H9 (cell line): ENCODE measurements around the gene NKD1. TPM values are rescaled to one million over a fixed set of nuclear protein-coding genes. Genes with fewer than 3 reads are reported as not detected.

ENCODE experiments used
- DNase-seq: peaks from one replicate; pipeline ENCODE4 v3.0.0-alpha.2; 2017
- H2AFZ ChIP-seq: one replicate; pipeline ENCODE4 v1.6.1; 2013; ENCODE audit warnings: mild to moderate bottlenecking, low read length, control low read depth, moderate library complexity
- H2AK5ac ChIP-seq: 2 replicates; pipeline ENCODE4 v1.6.1; 2013; ENCODE audit warnings: low read length, control low read depth, mixed read lengths; ENCODE audit not compliant: insufficient read length
- H2BK120ac ChIP-seq: one replicate; pipeline ENCODE4 v1.6.1; 2013; ENCODE audit warnings: low read depth, mild to moderate bottlenecking, low read length, control low read depth, inconsistent platforms; ENCODE audit not compliant: poor library complexity, severe bottlenecking
- H2BK12ac ChIP-seq: 2 replicates; pipeline ENCODE4 v1.6.1; 2013; ENCODE audit warnings: low read length, control low read depth, mixed read lengths, low read depth; ENCODE audit not compliant: insufficient read length
- H2BK15ac ChIP-seq: 2 replicates; pipeline ENCODE4 v1.6.1; 2013; ENCODE audit warnings: low read depth, low read length, control low read depth
- H2BK20ac ChIP-seq: one replicate; pipeline ENCODE4 v1.6.1; 2013; ENCODE audit warnings: low read depth, mild to moderate bottlenecking, low read length, control low read depth, inconsistent platforms; ENCODE audit not compliant: poor library complexity, severe bottlenecking
- H2BK5ac ChIP-seq: 2 replicates; pipeline ENCODE4 v1.6.1; 2013; ENCODE audit warnings: low read length, control low read depth, mixed read lengths; ENCODE audit not compliant: insufficient read length
- H3K14ac ChIP-seq: 2 replicates; pipeline ENCODE4 v1.6.1; 2013; ENCODE audit warnings: low read length, control low read depth; ENCODE audit not compliant: insufficient read depth
- H3K18ac ChIP-seq: 2 replicates; pipeline ENCODE4 v1.6.1; 2013; ENCODE audit warnings: low read depth, mild to moderate bottlenecking, mixed read lengths, low read length, control low read depth; ENCODE audit not compliant: insufficient read length
- H3K23ac ChIP-seq: 2 replicates; pipeline ENCODE4 v1.6.1; 2013; ENCODE audit warnings: low read length, control low read depth, mixed read lengths, low read depth; ENCODE audit not compliant: insufficient read length
- H3K23me2 ChIP-seq: 2 replicates; pipeline ENCODE4 v1.6.1; 2013; ENCODE audit warnings: low read depth, mild to moderate bottlenecking, mixed read lengths, low read length, control low read depth; ENCODE audit not compliant: insufficient read length, poor library complexity, severe bottlenecking
- H3K27ac ChIP-seq: 2 replicates; pipeline ENCODE4 v1.5.1; 2013; ENCODE audit warnings: low read length, control low read depth, mixed read lengths, low read depth; ENCODE audit not compliant: insufficient read length
- H3K27me3 ChIP-seq: 2 replicates; pipeline ENCODE4 v1.6.1; 2013; ENCODE audit warnings: low read length, control low read depth, inconsistent platforms; ENCODE audit not compliant: insufficient read depth
- H3K4ac ChIP-seq: 2 replicates; pipeline ENCODE4 v1.6.1; 2013; ENCODE audit warnings: low read depth, mild to moderate bottlenecking, control low read depth, inconsistent platforms, low read length, moderate library complexity
- H3K4me1 ChIP-seq: 2 replicates; pipeline ENCODE4 v1.6.1; 2013; ENCODE audit warnings: low read length, control low read depth, inconsistent platforms; ENCODE audit not compliant: insufficient read depth
- H3K4me2 ChIP-seq: 2 replicates; pipeline ENCODE4 v1.6.1; 2013; ENCODE audit warnings: low read length, control low read depth, mixed read lengths; ENCODE audit not compliant: insufficient read length, insufficient read depth
- H3K56ac ChIP-seq: 2 replicates; pipeline ENCODE4 v1.6.1; 2013; ENCODE audit warnings: low read depth, mild to moderate bottlenecking, mixed read lengths, low read length, control low read depth; ENCODE audit not compliant: insufficient read length
- H3K79me1 ChIP-seq: 2 replicates; pipeline ENCODE4 v1.6.1; 2013; ENCODE audit warnings: low read depth, mild to moderate bottlenecking, moderate library complexity, low read length, control low read depth, inconsistent platforms; ENCODE audit not compliant: insufficient read depth, poor library complexity, severe bottlenecking
- H3K79me2 ChIP-seq: 2 replicates; pipeline ENCODE4 v1.6.1; 2013; ENCODE audit warnings: low read length, control low read depth, inconsistent platforms; ENCODE audit not compliant: insufficient read depth
- H3K9ac ChIP-seq: 2 replicates; pipeline ENCODE4 v1.6.1; 2013; ENCODE audit warnings: low read length, control low read depth, mixed read lengths; ENCODE audit not compliant: insufficient read length; ENCODE audit errors: extremely low read depth
- H3K9me3 ChIP-seq: one replicate; pipeline ENCODE4 v1.6.1; 2013; ENCODE audit warnings: low read depth, low read length, inconsistent platforms; ENCODE audit not compliant: control insufficient read depth
- H3T11ph ChIP-seq: one replicate; pipeline ENCODE4 v1.6.1; 2013; ENCODE audit warnings: mild to moderate bottlenecking, low read length, control low read depth, inconsistent platforms
- H4K20me1 ChIP-seq: one replicate; pipeline ENCODE4 v1.6.1; 2013; ENCODE audit not compliant: control insufficient read depth, insufficient read length, insufficient read depth
- H4K5ac ChIP-seq: 2 replicates; pipeline ENCODE4 v1.6.1; 2013; ENCODE audit warnings: low read depth, mild to moderate bottlenecking, mixed read lengths, low read length, control low read depth; ENCODE audit not compliant: insufficient read length
- H4K8ac ChIP-seq: replicated peaks from 2 replicates; pipeline ENCODE4 v1.6.1; 2013; ENCODE audit warnings: low read length, control low read depth, mixed read lengths, low read depth; ENCODE audit not compliant: insufficient read length
- H4K91ac ChIP-seq: 2 replicates; pipeline ENCODE4 v1.6.1; 2013; ENCODE audit warnings: low read depth, mild to moderate bottlenecking, moderate library complexity, mixed read lengths, low read length, control low read depth; ENCODE audit not compliant: insufficient read length
- H3K27ac Mint-ChIP-seq, 3 experiments: 2 replicates in 2 of 3; 3 replicates in 1 of 3; pipeline ENCODE4 v1.8.0; 2020 to 2021; ENCODE audit warnings: mixed read lengths in 3 of 3, mild to moderate bottlenecking in 1 of 3, moderate library complexity in 1 of 3
- H3K27me3 Mint-ChIP-seq: 2 replicates; pipeline ENCODE4 v1.8.0; 2021; ENCODE audit warnings: low read depth, mild to moderate bottlenecking, moderate library complexity, mixed read lengths
- H3K36me3 Mint-ChIP-seq, 3 experiments: 2 replicates in 2 of 3; 3 replicates in 1 of 3; pipeline ENCODE4 v1.8.0; 2020 to 2021; ENCODE audit warnings: low read depth in 3 of 3, mixed read lengths in 3 of 3; ENCODE audit not compliant: insufficient read depth in 1 of 3
- H3K4me1 Mint-ChIP-seq, 2 experiments: 2 replicates each; pipeline ENCODE4 v1.8.0; 2020; ENCODE audit warnings: mixed read lengths in 2 of 2
- H3K4me3 Mint-ChIP-seq, 2 experiments: 2 replicates in 1 of 2; 3 replicates in 1 of 2; pipeline ENCODE4 v1.8.0; 2020 to 2021; ENCODE audit warnings: mild to moderate bottlenecking in 2 of 2, mixed read lengths in 2 of 2, moderate library complexity in 1 of 2
- H3K9me3 Mint-ChIP-seq, 2 experiments: 2 replicates in 1 of 2; 3 replicates in 1 of 2; pipeline ENCODE4 v1.8.0; 2020; ENCODE audit warnings: mild to moderate bottlenecking in 2 of 2, mixed read lengths in 2 of 2, moderate library complexity in 1 of 2
- CTCF ChIP-seq: fragments of 200-600 bp; sonication (generic); conservative IDR thresholded peaks from 3 replicates; pipeline ENCODE4 v1.8.0; 2021; ENCODE audit warnings: antibody characterized with exemption, mild to moderate bottlenecking
- WGBS: extraction: QIAGEN DNeasy Blood & Tissue Kit; methylation state at CpG from one replicate; pipeline ENCODE4 v1.1.7; 2013; ENCODE audit warnings: missing lambda C conversion rate, low lambda C conversion rate, mixed read lengths; ENCODE audit not compliant: insufficient read length; ENCODE audit errors: extremely low coverage; 5-methylcytosine and 5-hydroxymethylcytosine counted together
- total RNA-seq: library from RNA; stranded (reverse); gene quantifications from 2 replicates; pipeline ENCODE4 v1.2.1, GENCODE V29; 2021

Gene NKD1
- total RNA-seq, 1 experiment from 2014 or later = 1.9 TPM

- no peaks in the 10 kb centered on the region for H4K20me1 ChIP-seq
- H3K56ac ChIP-seq = no peak overlapping the region
- H3K4me2 ChIP-seq = no peak overlapping the region
- no peak overlapping the region for H3K18ac ChIP-seq
- H3K36me3 Mint-ChIP-seq = peaks cover 0 to 2% (median 0%) of the 10 kb centered on the region in 3 experiments; a peak in 2 of 7 replicates
- H3K14ac ChIP-seq = no peak overlapping the region
- H3K4me1 ChIP-seq = no peaks in the 10 kb centered on the region
- H3K23ac ChIP-seq = no peak overlapping the region
- no peak for TF ChIP-seq CTCF
- H4K5ac ChIP-seq = no peak overlapping the region
- H3K4me1 Mint-ChIP-seq = peaks cover 7 to 20% of the 10 kb centered on the region in 2 experiments; a peak in 3 of 4 replicates
- peaks cover 0 to 5% of the 10 kb centered on the region in 2 experiments; a peak in 3 of 5 replicates for H3K9me3 Mint-ChIP-seq
- no peak overlapping the region for H3K9ac ChIP-seq
- no peaks in the 10 kb centered on the region for H3K9me3 ChIP-seq
- H3K79me2 ChIP-seq = no peaks in the 10 kb centered on the region
- no peak for DNase-seq
- H3K27ac Mint-ChIP-seq = no peak overlapping the region
- H3K4ac ChIP-seq = no peak overlapping the region
- H3K79me1 ChIP-seq = no peaks in the 10 kb centered on the region
- H2BK12ac ChIP-seq = no peak overlapping the region
- peaks cover 7% of the 10 kb centered on the region for H3K23me2 ChIP-seq
- H3K4me3 Mint-ChIP-seq = no peak overlapping the region
- H3K27ac ChIP-seq = no peak overlapping the region
- no peak overlapping the region for H2AFZ ChIP-seq
- H2BK5ac ChIP-seq = no peak overlapping the region
- no peaks in the 10 kb centered on the region for H3K27me3 ChIP-seq
- H4K91ac ChIP-seq = no peak overlapping the region
- H2BK20ac ChIP-seq = no peak overlapping the region
- no peak overlapping the region for H2AK5ac ChIP-seq
- no peak overlapping the region for H2BK120ac ChIP-seq
- H3T11ph ChIP-seq = no peak overlapping the region
- H4K8ac ChIP-seq = no peak overlapping the region
- peaks cover 10% of the 10 kb centered on the region for H3K27me3 Mint-ChIP-seq
- no CpG with 5 or more reads among the region's 5 CpGs for WGBS
- no peak overlapping the region for H2BK15ac ChIP-seq
These were observed 116.1 kb downstream of the NKD1 start for GRCh38 chr16:50664270-50664669.
